K562 (cell line): ENCODE measurements around the gene DCAF11. TPM values are rescaled to one million over a fixed set of nuclear protein-coding genes. Genes with fewer than 3 reads are reported as not detected.
A peak's percentile ranks its signal among the peaks of the same experiment; 100 is the strongest.

Source experiments
- ARNT ChIP-seq, 2 experiments: fragments of 450-650 bp; IDR thresholded peaks; 2 replicates each; pipeline ENCODE4 v1.6.1; 2016; ENCODE audit warnings: mild to moderate bottlenecking in 1 of 2
- ESRRA ChIP-seq: fragments of 450-650 bp; IDR thresholded peaks from 2 replicates; pipeline ENCODE4 v1.6.1; 2014; ENCODE audit warnings: low read depth, mild to moderate bottlenecking, moderate library complexity, borderline replicate concordance
- HNRNPH1 ChIP-seq: fragments of 200-400 bp; formaldehyde crosslinking; optimal IDR thresholded peaks from 2 replicates; pipeline ENCODE3; 2017; ENCODE audit warnings: low read depth, mild to moderate bottlenecking, low read length, moderate library complexity
- MAFG ChIP-seq: fragments of 450-650 bp; conservative IDR thresholded peaks from 2 replicates; pipeline ENCODE4 v1.6.1; 2016; ENCODE audit warnings: missing genetic modification characterization, missing compliant biosample characterization
- NFE2 ChIP-seq: IDR thresholded peaks from 2 replicates; pipeline ENCODE4 v1.6.1; 2014; ENCODE audit warnings: antibody characterized with exemption, low read depth
- NUFIP1 ChIP-seq: fragments of 450-650 bp; IDR thresholded peaks from 2 replicates; pipeline ENCODE4 v1.6.1; 2018; ENCODE audit not compliant: partially characterized antibody
- PHF21A ChIP-seq: fragments of 450-650 bp; IDR thresholded peaks from 2 replicates; pipeline ENCODE4 v1.6.1; 2017; ENCODE audit warnings: low read depth, borderline replicate concordance
- POU5F1 ChIP-seq: fragments of 150-350 bp; IDR thresholded peaks from 2 replicates; pipeline ENCODE4 v1.6.1; 2014; ENCODE audit warnings: borderline replicate concordance, low read length, low read depth, mild to moderate bottlenecking; ENCODE audit not compliant: partially characterized antibody
- RHOXF2B ChIP-seq: fragments of 250-450 bp; sonication (Bioruptor Pico); conservative IDR thresholded peaks from 2 replicates; pipeline ENCODE4 v1.5.1; 2021
- TCF3 ChIP-seq: sonication (generic); formaldehyde crosslinking; IDR thresholded peaks from 2 replicates; pipeline ENCODE4 v1.4.0; 2020; ENCODE audit warnings: mild to moderate bottlenecking, missing genetic modification reagents
- TRIM24 ChIP-seq, 2 experiments: fragments of 450-650 bp; IDR thresholded peaks; 2 replicates each; pipeline ENCODE4 v1.6.1; 2016
- XRCC5 ChIP-seq: fragments of 200-400 bp; formaldehyde crosslinking; IDR thresholded peaks from 2 replicates; pipeline ENCODE4 v1.6.1; 2017; ENCODE audit warnings: low read depth, mild to moderate bottlenecking, low read length
- ZNF778 ChIP-seq: fragments of 450-650 bp; formaldehyde crosslinking; IDR thresholded peaks from 2 replicates; pipeline ENCODE4 v1.4.0; 2020; ENCODE audit warnings: mild to moderate bottlenecking, moderate library complexity
- polyA plus RNA-seq, 8 experiments: library from polyadenylated mRNA; depleted of rRNA in 4 of 8; stranded (reverse) in 5 of 8; unstranded in 3 of 8; fragments of >200 nt; fragmentation: Nextera tagmentation in 2 of 8; fragmentation: Illumina TruSeq in 1 of 8; extraction: Ambion mirVana in 2 of 8; extraction: Trizol in 1 of 8; gene quantifications; 2 replicates each; pipeline versions ENCODE4 v1.2.1 to v1.2.3, GENCODE V29; 2011 to 2014; ENCODE audit warnings: inconsistent platforms in 1 of 8, missing spikeins in 1 of 8
- total RNA-seq, 7 experiments: library from RNA; depleted of rRNA in 6 of 7; stranded (reverse); fragments of >200 nt in 6 of 7; fragmentation: Illumina TruSeq in 2 of 7; extraction: Trizol in 2 of 7; gene quantifications; 2 replicates each; pipeline versions ENCODE4 v1.2.1 to v1.2.3, GENCODE V29; 2011 to 2021; ENCODE audit warnings: low replicate concordance in 1 of 7
- TF ChIP-seq, protein P1 (sequence below): IDR thresholded peaks from 2 replicates; pipeline ENCODE4 v1.6.1; 2011; ENCODE audit not compliant: insufficient read length; ENCODE audit errors: extremely low read depth
- TF ChIP-seq, protein P2 (sequence below), 3 experiments: fragments of 200-800 bp in 1 of 3; fragments of 250-450 bp in 1 of 3; fragments of 450-650 bp in 1 of 3; sonication (Bioruptor Pico) in 1 of 3; sonication (Bioruptor generic) in 1 of 3; formaldehyde crosslinking in 1 of 3; IDR thresholded peaks; 2 replicates each; pipeline versions ENCODE4 v1.6.1 to v1.8.0; 2016 to 2022; ENCODE audit warnings: mild to moderate bottlenecking in 2 of 3, missing genetic modification characterization in 2 of 3, missing compliant biosample characterization in 1 of 3, moderate library complexity in 1 of 3
- TF ChIP-seq, protein P3 (sequence below): sonication (generic); formaldehyde crosslinking; IDR thresholded peaks from 2 replicates; pipeline ENCODE4 v1.8.0; 2022; ENCODE audit warnings: mild to moderate bottlenecking, missing genetic modification reagents

Gene DCAF11
- total and polyA plus RNA-seq, 9 of the 15 experiments (the other 6 are each of a cell fraction or from before 2014, with no cell fraction given): 8.5 to 46.2 (median 36.4) TPM

DNA sequence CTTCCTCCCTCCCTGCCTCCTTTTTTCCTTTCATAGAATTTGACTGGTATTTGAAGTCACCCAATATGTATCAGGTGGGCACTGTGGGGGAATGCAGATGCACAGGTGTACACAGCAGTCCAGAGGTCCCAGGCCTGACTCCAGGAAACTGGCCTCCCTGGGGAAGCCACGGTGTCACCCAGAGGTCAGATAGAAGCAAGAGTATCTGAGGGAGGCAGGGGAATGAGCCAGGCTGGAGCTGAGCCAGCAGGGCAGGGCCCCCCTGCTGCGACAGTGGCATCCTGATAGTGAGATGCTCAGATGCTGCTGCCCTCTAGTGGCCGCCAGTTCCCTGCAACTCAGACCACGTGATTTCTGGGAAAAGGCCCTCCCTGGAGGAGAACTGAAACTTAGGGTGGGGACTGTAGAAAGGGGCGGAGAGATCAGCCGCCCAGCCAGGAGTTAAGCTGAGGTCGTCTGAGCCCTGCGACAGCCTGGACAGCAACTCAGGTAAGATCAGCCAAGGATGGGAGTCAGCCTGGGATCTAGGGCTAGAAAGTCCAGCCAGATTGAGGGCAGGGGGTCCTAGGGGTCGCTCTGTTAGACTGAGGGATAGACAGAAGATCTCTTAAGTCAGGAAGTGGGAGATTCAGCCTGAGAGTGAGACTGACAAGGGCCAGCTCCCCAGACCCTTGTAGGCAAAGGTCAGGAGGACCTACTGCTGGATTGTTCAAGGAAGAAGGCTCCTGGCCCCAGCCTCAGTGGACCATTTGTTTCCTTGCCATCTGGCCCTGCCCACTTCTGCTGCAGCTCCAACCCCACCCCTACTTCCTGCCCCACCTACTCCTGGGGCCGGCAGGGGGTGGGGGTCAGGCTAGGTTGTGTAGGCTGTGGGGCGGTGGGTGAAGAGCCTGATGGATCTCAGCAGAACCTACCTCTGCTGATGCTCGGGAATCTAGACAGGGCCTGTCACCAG is 46.5 kb downstream of the DCAF11 start, which contains the start of gene IRF9 (continued):
- TF ChIP-seq HNRNPH1 (no peak), MAFG (tag) (no peak), RHOXF2B (CRISPR knock-in tag) (no peak), ARNT (IDR thresholded peaks at IDR 0.05) (no peak), TCF3 (CRISPR knock-in tag) (peak; percentile 45), POU5F1 (no peak), ZNF778 (no peak), XRCC5 (peak; percentile 82; the same call in 1 of the 2 replicates), NUFIP1 (no peak), PHF21A (no peak), NFE2 (no peak), TRIM24 (IDR thresholded peaks at IDR 0.05) (0 out of 4 replicates have a peak, but pooled peaks of 1 of the 2 experiments have one; percentile 13), ESRRA (peak; percentile 67; the same call in 1 of the 2 replicates)
- TF ChIP-seq, protein P1, sequence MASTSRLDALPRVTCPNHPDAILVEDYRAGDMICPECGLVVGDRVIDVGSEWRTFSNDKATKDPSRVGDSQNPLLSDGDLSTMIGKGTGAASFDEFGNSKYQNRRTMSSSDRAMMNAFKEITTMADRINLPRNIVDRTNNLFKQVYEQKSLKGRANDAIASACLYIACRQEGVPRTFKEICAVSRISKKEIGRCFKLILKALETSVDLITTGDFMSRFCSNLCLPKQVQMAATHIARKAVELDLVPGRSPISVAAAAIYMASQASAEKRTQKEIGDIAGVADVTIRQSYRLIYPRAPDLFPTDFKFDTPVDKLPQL: no peak
- TF ChIP-seq, protein P2, sequence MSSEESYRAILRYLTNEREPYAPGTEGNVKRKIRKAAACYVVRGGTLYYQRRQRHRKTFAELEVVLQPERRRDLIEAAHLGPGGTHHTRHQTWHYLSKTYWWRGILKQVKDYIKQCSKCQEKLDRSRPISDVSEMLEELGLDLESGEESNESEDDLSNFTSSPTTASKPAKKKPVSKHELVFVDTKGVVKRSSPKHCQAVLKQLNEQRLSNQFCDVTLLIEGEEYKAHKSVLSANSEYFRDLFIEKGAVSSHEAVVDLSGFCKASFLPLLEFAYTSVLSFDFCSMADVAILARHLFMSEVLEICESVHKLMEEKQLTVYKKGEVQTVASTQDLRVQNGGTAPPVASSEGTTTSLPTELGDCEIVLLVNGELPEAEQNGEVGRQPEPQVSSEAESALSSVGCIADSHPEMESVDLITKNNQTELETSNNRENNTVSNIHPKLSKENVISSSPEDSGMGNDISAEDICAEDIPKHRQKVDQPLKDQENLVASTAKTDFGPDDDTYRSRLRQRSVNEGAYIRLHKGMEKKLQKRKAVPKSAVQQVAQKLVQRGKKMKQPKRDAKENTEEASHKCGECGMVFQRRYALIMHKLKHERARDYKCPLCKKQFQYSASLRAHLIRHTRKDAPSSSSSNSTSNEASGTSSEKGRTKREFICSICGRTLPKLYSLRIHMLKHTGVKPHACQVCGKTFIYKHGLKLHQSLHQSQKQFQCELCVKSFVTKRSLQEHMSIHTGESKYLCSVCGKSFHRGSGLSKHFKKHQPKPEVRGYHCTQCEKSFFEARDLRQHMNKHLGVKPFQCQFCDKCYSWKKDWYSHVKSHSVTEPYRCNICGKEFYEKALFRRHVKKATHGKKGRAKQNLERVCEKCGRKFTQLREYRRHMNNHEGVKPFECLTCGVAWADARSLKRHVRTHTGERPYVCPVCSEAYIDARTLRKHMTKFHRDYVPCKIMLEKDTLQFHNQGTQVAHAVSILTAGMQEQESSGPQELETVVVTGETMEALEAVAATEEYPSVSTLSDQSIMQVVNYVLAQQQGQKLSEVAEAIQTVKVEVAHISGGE (CRISPR knock-in tag; IDR thresholded peaks at IDR 0.05): peak in 1 of 3 experiments; percentile 64; a peak in 2 of 6 replicates
- TF ChIP-seq, protein P3, sequence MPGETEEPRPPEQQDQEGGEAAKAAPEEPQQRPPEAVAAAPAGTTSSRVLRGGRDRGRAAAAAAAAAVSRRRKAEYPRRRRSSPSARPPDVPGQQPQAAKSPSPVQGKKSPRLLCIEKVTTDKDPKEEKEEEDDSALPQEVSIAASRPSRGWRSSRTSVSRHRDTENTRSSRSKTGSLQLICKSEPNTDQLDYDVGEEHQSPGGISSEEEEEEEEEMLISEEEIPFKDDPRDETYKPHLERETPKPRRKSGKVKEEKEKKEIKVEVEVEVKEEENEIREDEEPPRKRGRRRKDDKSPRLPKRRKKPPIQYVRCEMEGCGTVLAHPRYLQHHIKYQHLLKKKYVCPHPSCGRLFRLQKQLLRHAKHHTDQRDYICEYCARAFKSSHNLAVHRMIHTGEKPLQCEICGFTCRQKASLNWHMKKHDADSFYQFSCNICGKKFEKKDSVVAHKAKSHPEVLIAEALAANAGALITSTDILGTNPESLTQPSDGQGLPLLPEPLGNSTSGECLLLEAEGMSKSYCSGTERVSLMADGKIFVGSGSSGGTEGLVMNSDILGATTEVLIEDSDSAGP (CRISPR knock-in tag): no peak
